ENCODE measurements around the gene ATP1B2.

Gene ATP1B2

DNA sequence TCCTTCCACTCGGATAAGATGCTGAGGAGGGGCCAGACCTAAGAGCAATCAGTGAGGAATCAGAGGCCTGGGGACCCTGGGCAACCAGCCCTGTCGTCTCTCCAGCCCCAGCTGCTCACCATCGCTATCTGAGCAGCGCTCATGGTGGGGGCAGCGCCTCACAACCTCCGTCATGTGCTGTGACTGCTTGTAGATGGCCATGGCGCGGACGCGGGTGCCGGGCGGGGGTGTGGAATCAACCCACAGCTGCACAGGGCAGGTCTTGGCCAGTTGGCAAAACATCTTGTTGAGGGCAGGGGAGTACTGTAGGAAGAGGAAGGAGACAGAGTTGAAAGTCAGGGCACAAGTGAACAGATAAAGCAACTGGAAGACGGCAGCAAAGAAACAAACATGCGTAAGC, 24.2 kb downstream of the ATP1B2 start:
- Histone ChIP-seq H3K27me3 (ENCODE audit: insufficient read depth, poor library complexity, severe bottlenecking) (no peaks in the 10 kb centered on the region), H3K27ac (replicated peaks) (no peak overlapping the region), H3K4me3 (replicated peaks; ENCODE audit: insufficient read depth, low read length) (no peak overlapping the region)
- no peak for DNase-seq (ENCODE audit: low read depth in 1 of 2, low spot score in 1 of 2)
- TF ChIP-seq POLR2AphosphoS5 (IDR thresholded peaks at IDR 0.05; ENCODE audit: low read depth) (no peak), GABPA (IDR thresholded peaks at IDR 0.05; ENCODE audit: low read depth) (no peak), CTCF (IDR thresholded peaks at IDR 0.05; ENCODE audit: insufficient read depth, low read length) (no peak), SPI1 (IDR thresholded peaks at IDR 0.05; ENCODE audit: borderline replicate concordance, low read depth) (no peak)
- TF ChIP-seq, protein P1, sequence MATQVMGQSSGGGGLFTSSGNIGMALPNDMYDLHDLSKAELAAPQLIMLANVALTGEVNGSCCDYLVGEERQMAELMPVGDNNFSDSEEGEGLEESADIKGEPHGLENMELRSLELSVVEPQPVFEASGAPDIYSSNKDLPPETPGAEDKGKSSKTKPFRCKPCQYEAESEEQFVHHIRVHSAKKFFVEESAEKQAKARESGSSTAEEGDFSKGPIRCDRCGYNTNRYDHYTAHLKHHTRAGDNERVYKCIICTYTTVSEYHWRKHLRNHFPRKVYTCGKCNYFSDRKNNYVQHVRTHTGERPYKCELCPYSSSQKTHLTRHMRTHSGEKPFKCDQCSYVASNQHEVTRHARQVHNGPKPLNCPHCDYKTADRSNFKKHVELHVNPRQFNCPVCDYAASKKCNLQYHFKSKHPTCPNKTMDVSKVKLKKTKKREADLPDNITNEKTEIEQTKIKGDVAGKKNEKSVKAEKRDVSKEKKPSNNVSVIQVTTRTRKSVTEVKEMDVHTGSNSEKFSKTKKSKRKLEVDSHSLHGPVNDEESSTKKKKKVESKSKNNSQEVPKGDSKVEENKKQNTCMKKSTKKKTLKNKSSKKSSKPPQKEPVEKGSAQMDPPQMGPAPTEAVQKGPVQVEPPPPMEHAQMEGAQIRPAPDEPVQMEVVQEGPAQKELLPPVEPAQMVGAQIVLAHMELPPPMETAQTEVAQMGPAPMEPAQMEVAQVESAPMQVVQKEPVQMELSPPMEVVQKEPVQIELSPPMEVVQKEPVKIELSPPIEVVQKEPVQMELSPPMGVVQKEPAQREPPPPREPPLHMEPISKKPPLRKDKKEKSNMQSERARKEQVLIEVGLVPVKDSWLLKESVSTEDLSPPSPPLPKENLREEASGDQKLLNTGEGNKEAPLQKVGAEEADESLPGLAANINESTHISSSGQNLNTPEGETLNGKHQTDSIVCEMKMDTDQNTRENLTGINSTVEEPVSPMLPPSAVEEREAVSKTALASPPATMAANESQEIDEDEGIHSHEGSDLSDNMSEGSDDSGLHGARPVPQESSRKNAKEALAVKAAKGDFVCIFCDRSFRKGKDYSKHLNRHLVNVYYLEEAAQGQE (IDR thresholded peaks at IDR 0.05; ENCODE audit: insufficient replicate concordance, low read depth) = no peak

DNA sequence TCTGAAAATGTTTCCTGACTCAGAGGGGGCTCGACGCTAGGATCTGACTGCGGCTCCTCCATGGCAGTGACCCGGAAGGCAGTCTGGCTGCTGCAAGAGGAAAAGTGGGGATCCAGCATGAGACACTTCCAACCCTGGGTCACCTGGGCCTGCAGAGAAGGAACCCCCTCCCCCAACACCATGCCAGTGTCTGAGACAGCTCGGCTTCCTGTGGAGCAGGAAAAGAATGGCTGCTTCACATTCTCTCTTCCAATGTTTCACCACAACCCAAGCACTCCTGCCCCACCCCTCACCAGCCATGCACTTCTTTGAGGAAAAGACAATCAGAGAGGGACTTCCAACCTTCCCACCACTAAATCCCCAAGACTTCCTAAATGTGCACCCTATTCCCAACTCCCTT, 25.8 kb downstream of the ATP1B2 start:
- no peak overlapping the region for H3K4me3 ChIP-seq (replicated peaks; ENCODE audit: insufficient read depth, low read length)
- H3K27ac ChIP-seq (replicated peaks) = no peak overlapping the region
- DNase-seq (ENCODE audit: low read depth in 1 of 2, low spot score in 1 of 2) = no peak
- H3K27me3 ChIP-seq (ENCODE audit: insufficient read depth, poor library complexity, severe bottlenecking) = no peaks in the 10 kb centered on the region
- no peak for TF ChIP-seq GABPA (IDR thresholded peaks at IDR 0.05; ENCODE audit: low read depth)
- TF ChIP-seq POLR2AphosphoS5 (IDR thresholded peaks at IDR 0.05; ENCODE audit: low read depth) = no peak
- TF ChIP-seq CTCF (IDR thresholded peaks at IDR 0.05; ENCODE audit: insufficient read depth, low read length) = no peak
- TF ChIP-seq, protein P1 (IDR thresholded peaks at IDR 0.05; ENCODE audit: insufficient replicate concordance, low read depth) = no peak
- TF ChIP-seq SPI1 (IDR thresholded peaks at IDR 0.05; ENCODE audit: borderline replicate concordance, low read depth) = no peak

GRCh38 chr17:7677388-7678067, 26.8 kb downstream of the ATP1B2 start:
- Histone ChIP-seq H3K27ac (replicated peaks) (no peak overlapping the region), H3K4me3 (replicated peaks; ENCODE audit: insufficient read depth, low read length) (no peak overlapping the region), H3K27me3 (ENCODE audit: insufficient read depth, poor library complexity, severe bottlenecking) (no peaks in the 10 kb centered on the region)
- DNase-seq (ENCODE audit: low read depth in 1 of 2, low spot score in 1 of 2) = no peak
- TF ChIP-seq SPI1 (IDR thresholded peaks at IDR 0.05; ENCODE audit: borderline replicate concordance, low read depth) = no peak

GRCh38 chr17:7684851-7685532, 34.3 kb downstream of the ATP1B2 start:
- Histone ChIP-seq H3K4me3 (replicated peaks; ENCODE audit: insufficient read depth, low read length) (peak overlapping the region; percentile 73), H3K27me3 (ENCODE audit: insufficient read depth, poor library complexity, severe bottlenecking) (no peaks in the 10 kb centered on the region), H3K27ac (replicated peaks) (peak overlapping the region; percentile 96)
- TF ChIP-seq GABPA (IDR thresholded peaks at IDR 0.05; ENCODE audit: low read depth) (no peak), SPI1 (IDR thresholded peaks at IDR 0.05; ENCODE audit: borderline replicate concordance, low read depth) (no peak), CTCF (IDR thresholded peaks at IDR 0.05; ENCODE audit: insufficient read depth, low read length) (no peak), POLR2AphosphoS5 (IDR thresholded peaks at IDR 0.05; ENCODE audit: low read depth) (no peak)
- TF ChIP-seq, protein P1 (IDR thresholded peaks at IDR 0.05; ENCODE audit: insufficient replicate concordance, low read depth) = no peak
- DNase-seq (ENCODE audit: low read depth in 1 of 2, low spot score in 1 of 2) = no peak

All from HL-60 (cell line).